Neural progenitor cell (in vitro differentiated cells): ENCODE results near the gene HOXA5.

ENCODE experiments used
- EZH2 ChIP-seq: fragments of 200-600 bp; sonication (generic); IDR thresholded peaks from 2 replicates; pipeline ENCODE4 v1.6.1; 2017; ENCODE audit warnings: antibody characterized with exemption, mild to moderate bottlenecking, moderate library complexity
- EZH2phosphoT487 ChIP-seq: fragments of 200-600 bp; sonication (generic); IDR thresholded peaks from 2 replicates; pipeline ENCODE4 v1.6.1; 2017; ENCODE audit warnings: antibody characterized with exemption
- TF ChIP-seq, protein P1 (sequence below): fragments of 200-600 bp; sonication (generic); IDR thresholded peaks from 2 replicates; pipeline ENCODE4 v1.5.1; 2017; ENCODE audit warnings: antibody characterized with exemption, mild to moderate bottlenecking

GRCh38 chr7:27179503-27180430, 36.3 kb upstream of the HOXA5 start:
- TF ChIP-seq, protein P1, sequence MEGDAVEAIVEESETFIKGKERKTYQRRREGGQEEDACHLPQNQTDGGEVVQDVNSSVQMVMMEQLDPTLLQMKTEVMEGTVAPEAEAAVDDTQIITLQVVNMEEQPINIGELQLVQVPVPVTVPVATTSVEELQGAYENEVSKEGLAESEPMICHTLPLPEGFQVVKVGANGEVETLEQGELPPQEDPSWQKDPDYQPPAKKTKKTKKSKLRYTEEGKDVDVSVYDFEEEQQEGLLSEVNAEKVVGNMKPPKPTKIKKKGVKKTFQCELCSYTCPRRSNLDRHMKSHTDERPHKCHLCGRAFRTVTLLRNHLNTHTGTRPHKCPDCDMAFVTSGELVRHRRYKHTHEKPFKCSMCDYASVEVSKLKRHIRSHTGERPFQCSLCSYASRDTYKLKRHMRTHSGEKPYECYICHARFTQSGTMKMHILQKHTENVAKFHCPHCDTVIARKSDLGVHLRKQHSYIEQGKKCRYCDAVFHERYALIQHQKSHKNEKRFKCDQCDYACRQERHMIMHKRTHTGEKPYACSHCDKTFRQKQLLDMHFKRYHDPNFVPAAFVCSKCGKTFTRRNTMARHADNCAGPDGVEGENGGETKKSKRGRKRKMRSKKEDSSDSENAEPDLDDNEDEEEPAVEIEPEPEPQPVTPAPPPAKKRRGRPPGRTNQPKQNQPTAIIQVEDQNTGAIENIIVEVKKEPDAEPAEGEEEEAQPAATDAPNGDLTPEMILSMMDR, result peak; percentile 91
- peak; percentile 98 for TF ChIP-seq EZH2
- peak; percentile 93 for TF ChIP-seq EZH2phosphoT487
